ENCODE measurements around the gene AOPEP.

DNA sequence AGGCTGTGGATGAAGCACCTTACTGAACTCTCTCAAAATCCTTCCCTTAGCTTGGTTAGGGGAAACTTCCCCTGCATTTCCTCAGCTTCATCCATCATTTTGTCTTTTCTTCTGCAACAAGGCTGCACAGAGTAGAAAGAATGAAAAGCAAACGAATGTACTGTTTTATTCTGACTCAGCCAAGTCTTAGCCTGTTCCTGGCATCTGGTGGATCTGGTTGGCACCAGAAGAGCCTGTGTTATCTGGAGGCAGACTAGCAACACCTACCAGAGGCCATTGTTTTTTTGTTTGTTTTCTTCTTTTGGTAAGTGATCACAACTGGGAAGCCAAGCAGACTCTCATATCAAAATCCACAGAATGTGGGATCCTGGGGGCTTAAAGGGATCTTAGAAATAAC lies 390.3 kb downstream of the AOPEP start:
- TF ChIP-seq, protein P1, sequence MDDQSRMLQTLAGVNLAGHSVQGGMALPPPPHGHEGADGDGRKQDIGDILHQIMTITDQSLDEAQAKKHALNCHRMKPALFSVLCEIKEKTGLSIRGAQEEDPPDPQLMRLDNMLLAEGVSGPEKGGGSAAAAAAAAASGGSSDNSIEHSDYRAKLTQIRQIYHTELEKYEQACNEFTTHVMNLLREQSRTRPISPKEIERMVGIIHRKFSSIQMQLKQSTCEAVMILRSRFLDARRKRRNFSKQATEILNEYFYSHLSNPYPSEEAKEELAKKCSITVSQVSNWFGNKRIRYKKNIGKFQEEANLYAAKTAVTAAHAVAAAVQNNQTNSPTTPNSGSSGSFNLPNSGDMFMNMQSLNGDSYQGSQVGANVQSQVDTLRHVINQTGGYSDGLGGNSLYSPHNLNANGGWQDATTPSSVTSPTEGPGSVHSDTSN (IDR thresholded peaks at IDR 0.05): no peak
- no peak for TF ChIP-seq POLR2A (IDR thresholded peaks at IDR 0.05; ENCODE audit: low read length)
- no peak for TF ChIP-seq CHD2 (IDR thresholded peaks at IDR 0.05; ENCODE audit: low read length, partially characterized antibody)
